GM12892 (cell line): Measurements from ENCODE around the gene EPN3.

Experiments
- POLR2A ChIP-seq: IDR thresholded peaks from 2 replicates; pipeline ENCODE4 v1.6.1; 2011; ENCODE audit warnings: low read depth, low read length, control low read depth
- POLR2AphosphoS5 ChIP-seq: IDR thresholded peaks from 2 replicates; pipeline ENCODE4 v1.6.1; 2011; ENCODE audit warnings: low read depth, low read length, control low read depth
- TAF1 ChIP-seq: IDR thresholded peaks from 2 replicates; pipeline ENCODE4 v1.6.1; 2011; ENCODE audit warnings: low read depth, mild to moderate bottlenecking, control low read depth, low read length, borderline replicate concordance

DNA sequence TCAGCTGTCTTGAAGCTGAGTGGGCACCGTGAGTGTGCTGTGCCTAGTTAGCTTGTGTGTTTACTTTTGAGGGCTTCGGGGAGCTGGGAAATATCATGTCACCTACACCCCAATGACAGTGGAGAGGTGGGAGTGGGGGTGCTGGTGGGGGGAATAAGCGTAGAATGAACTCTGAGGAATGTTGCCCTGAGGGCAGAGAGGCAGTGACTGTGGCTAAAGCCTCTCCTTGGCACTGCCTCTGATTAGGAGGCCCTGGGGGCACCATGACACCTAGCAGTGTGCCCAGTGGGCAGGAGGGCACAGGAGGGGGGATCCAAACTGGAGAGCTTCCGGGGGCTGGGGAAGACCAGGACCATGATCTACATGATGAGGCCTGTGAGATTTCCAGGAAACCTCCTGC, 52.8 kb downstream of the EPN3 start:
- TF ChIP-seq POLR2AphosphoS5, result no peak
- TF ChIP-seq POLR2A, result no peak
- no peak for TF ChIP-seq TAF1
